Keratinocyte (primary cell): Measurements from ENCODE around the gene AP5B1. TPM values are rescaled to one million over a fixed set of nuclear protein-coding genes. Genes with fewer than 3 reads are reported as not detected.
"Not testable (repeated sequence)": the region's sequence is repeated elsewhere in the genome, so short reads cannot be mapped to it uniquely, and the experiment has no call there.

ENCODE experiments used
- DNase-seq: peaks from one replicate; pipeline ENCODE4 v3.0.0-alpha.2; 2011; ENCODE audit warnings: low read depth, missing footprints, low spot score
- FAIRE-seq: peaks from 2 replicates; lab custom pipeline; 2011; peaks lifted over from hg19 to GRCh38; lab: Jason Lieb, UNC
- H2AFZ ChIP-seq: 2 replicates; pipeline ENCODE4 v1.6.0; 2012; ENCODE audit warnings: low read length, control low read depth, inconsistent platforms; ENCODE audit not compliant: control insufficient read depth
- H3K27ac ChIP-seq: 2 replicates; pipeline ENCODE4 v1.5.1; 2011; ENCODE audit warnings: low read length; ENCODE audit not compliant: control insufficient read depth, insufficient read depth
- H3K27me3 ChIP-seq: 3 replicates; pipeline ENCODE4 v1.6.0; 2011; ENCODE audit warnings: low read length; ENCODE audit not compliant: control insufficient read depth, insufficient read depth; ENCODE audit errors: extremely low read depth
- H3K36me3 ChIP-seq, 2 experiments: 2 replicates in 1 of 2; 3 replicates in 1 of 2; pipeline ENCODE4 v1.5.1; 2011; ENCODE audit warnings: low read length in 2 of 2, mild to moderate bottlenecking in 1 of 2; ENCODE audit not compliant: control insufficient read depth in 2 of 2, insufficient read depth in 2 of 2; ENCODE audit errors: extremely low read depth in 1 of 2
- H3K4me1 ChIP-seq: 3 replicates; pipeline ENCODE4 v1.5.1; 2011; ENCODE audit warnings: low read length; ENCODE audit not compliant: control insufficient read depth, insufficient read depth; ENCODE audit errors: extremely low read depth
- H3K4me2 ChIP-seq: 3 replicates; pipeline ENCODE4 v1.6.0; 2011; ENCODE audit warnings: low read depth, low read length; ENCODE audit not compliant: control insufficient read depth, insufficient read depth; ENCODE audit errors: extremely low read depth
- H3K4me3 ChIP-seq, 3 experiments: fragments of 200-600 bp in 1 of 3; sonication (generic) in 1 of 3; 2 replicates in 2 of 3; 3 replicates in 1 of 3; pipeline ENCODE4 v1.5.1; 2011 to 2016; ENCODE audit warnings: low read length in 3 of 3, mild to moderate bottlenecking in 3 of 3, control low read depth in 2 of 3, inconsistent platforms in 1 of 3, low read depth in 1 of 3, mixed read lengths in 1 of 3, mixed run types in 1 of 3, moderate library complexity in 1 of 3; ENCODE audit not compliant: control insufficient read depth in 2 of 3, insufficient read depth in 2 of 3; ENCODE audit errors: extremely low read depth in 1 of 3
- H3K79me2 ChIP-seq: 2 replicates; pipeline ENCODE4 v1.6.0; 2012; ENCODE audit warnings: low read length; ENCODE audit not compliant: control insufficient read depth, insufficient read depth
- H3K9ac ChIP-seq: 3 replicates; pipeline ENCODE4 v1.6.0; 2011; ENCODE audit warnings: low read length; ENCODE audit not compliant: control insufficient read depth, insufficient read depth; ENCODE audit errors: extremely low read depth
- H3K9me1 ChIP-seq: 3 replicates; pipeline ENCODE4 v1.6.0; 2011; ENCODE audit warnings: low read length; ENCODE audit not compliant: control insufficient read depth, insufficient read depth; ENCODE audit errors: extremely low read depth
- H3K9me3 ChIP-seq: 2 replicates; pipeline ENCODE4 v1.5.1; 2012; ENCODE audit warnings: low read depth, low read length; ENCODE audit not compliant: control insufficient read depth
- H4K20me1 ChIP-seq: 3 replicates; pipeline ENCODE4 v1.6.0; 2011; ENCODE audit warnings: low read length; ENCODE audit not compliant: control insufficient read depth, insufficient read depth; ENCODE audit errors: extremely low read depth
- EZH2 ChIP-seq: IDR thresholded peaks from one replicate; pipeline ENCODE4 v1.6.1; 2012; ENCODE audit warnings: inconsistent platforms, mild to moderate bottlenecking, low read length, moderate library complexity
- dilution Hi-C: fragments of 300-500 bp; cut with MboI; formaldehyde crosslinking; loops from one replicate; pipeline ENCODE4 v1.7.0; 2020; ENCODE audit warnings: low sequenced_read_pairs; ENCODE audit not compliant: extremely low pct_ligation_motif_present
- polyA plus RNA-seq, 5 experiments: library from polyadenylated mRNA; depleted of rRNA in 3 of 5; stranded (reverse) in 3 of 5; stranded (forward) in 1 of 5; unstranded in 1 of 5; fragments of >200 nt; gene quantifications; 1 replicate in 1 of 5; 2 replicates in 3 of 5; 3 replicates in 1 of 5; pipeline versions ENCODE4 v1.2.1 to v1.2.3, GENCODE V29; 2011 to 2012; ENCODE audit warnings: missing spikeins in 2 of 5, low read depth in 1 of 5, low replicate concordance in 1 of 5
- TF ChIP-seq, protein P1 (sequence below), 3 experiments: IDR thresholded peaks in 1 of 3; conservative IDR thresholded peaks in 1 of 3; optimal IDR thresholded peaks in 1 of 3; 2 replicates in 2 of 3; 3 replicates in 1 of 3; pipeline versions ENCODE3 to v1.5.1; 2011; ENCODE audit warnings: low read length in 3 of 3, mild to moderate bottlenecking in 3 of 3, moderate library complexity in 2 of 3, control low read depth in 1 of 3, inconsistent platforms in 1 of 3; ENCODE audit not compliant: insufficient read depth in 2 of 3; ENCODE audit errors: extremely low read depth in 1 of 3

Gene AP5B1
- polyA plus RNA-seq, 1 donor (not counting 4 experiments of a cell fraction or from before 2014, with no cell fraction given): 3.1 TPM

DNA sequence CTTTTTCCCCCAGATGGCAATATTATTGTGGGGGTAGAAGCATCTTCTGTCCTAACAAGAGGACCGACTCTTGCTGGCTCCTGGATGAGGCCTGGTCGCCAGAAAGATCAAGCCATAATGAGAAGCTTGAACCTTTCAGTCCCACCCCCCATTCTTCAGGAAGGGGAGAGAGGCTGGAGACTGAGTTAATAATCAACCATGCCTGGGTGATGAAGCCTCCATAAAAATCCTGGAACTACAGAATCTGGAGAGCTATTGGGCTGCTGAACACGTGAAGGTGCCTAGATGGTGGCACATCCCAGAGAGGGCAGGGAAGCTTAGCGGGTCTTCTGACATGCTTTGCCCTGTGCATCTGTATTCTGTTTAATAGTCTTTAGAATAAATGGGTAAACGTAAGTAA lies 16.3 kb downstream of the AP5B1 start:
- Histone ChIP-seq H3K4me2 (no peak overlapping the region), H3K9ac (no peak overlapping the region), H3K9me1 (no peaks in the 10 kb centered on the region), H3K4me3 (no peak overlapping the region), H3K27ac (no peak overlapping the region), H4K20me1 (no peaks in the 10 kb centered on the region), H3K9me3 (no peaks in the 10 kb centered on the region), H3K27me3 (no peaks in the 10 kb centered on the region), H3K36me3 (no peaks in the 10 kb centered on the region), H3K4me1 (no peaks in the 10 kb centered on the region), H2AFZ (no peak overlapping the region), H3K79me2 (no peaks in the 10 kb centered on the region)
- dilution Hi-C loops: no loop called here
- TF ChIP-seq, protein P1, sequence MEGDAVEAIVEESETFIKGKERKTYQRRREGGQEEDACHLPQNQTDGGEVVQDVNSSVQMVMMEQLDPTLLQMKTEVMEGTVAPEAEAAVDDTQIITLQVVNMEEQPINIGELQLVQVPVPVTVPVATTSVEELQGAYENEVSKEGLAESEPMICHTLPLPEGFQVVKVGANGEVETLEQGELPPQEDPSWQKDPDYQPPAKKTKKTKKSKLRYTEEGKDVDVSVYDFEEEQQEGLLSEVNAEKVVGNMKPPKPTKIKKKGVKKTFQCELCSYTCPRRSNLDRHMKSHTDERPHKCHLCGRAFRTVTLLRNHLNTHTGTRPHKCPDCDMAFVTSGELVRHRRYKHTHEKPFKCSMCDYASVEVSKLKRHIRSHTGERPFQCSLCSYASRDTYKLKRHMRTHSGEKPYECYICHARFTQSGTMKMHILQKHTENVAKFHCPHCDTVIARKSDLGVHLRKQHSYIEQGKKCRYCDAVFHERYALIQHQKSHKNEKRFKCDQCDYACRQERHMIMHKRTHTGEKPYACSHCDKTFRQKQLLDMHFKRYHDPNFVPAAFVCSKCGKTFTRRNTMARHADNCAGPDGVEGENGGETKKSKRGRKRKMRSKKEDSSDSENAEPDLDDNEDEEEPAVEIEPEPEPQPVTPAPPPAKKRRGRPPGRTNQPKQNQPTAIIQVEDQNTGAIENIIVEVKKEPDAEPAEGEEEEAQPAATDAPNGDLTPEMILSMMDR (optimal IDR thresholded peaks at IDR 0.05 in 1 of 3, IDR thresholded peaks at IDR 0.05 in 1 of 3, conservative IDR thresholded peaks at IDR 0.05 in 1 of 3; ENCODE audit: extremely low read depth in 1 of 3, insufficient read depth in 2 of 3, low read length in 3 of 3): no peak
- no peak for TF ChIP-seq EZH2
- no peak for FAIRE-seq
- DNase-seq: no peak

DNA sequence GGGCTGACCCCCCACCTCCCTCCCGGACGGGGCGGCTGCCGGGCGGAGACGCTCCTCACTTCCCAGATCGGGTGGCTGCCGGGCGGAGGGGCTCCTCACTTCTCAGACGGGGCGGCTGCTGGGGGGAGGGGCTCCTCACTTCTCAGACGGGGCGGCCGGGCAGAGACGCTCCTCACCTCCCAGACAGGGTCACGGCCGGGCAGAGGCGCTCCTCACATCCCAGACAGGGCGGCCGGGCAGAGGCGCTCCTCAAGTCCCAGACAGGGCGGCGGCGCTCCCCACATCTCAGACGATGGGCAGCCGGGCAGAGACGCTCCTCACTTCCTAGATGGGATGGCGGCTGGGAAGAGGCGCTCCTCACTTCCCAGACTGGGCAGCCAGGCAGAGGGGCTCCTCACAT lies 18.0 kb downstream of the AP5B1 start:
- dilution Hi-C loops, H3K9me1 ChIP-seq, H2AFZ ChIP-seq, H3K27me3 ChIP-seq, H3K4me2 ChIP-seq, H4K20me1 ChIP-seq, H3K9me3 ChIP-seq, H3K27ac ChIP-seq, H3K4me1 ChIP-seq, FAIRE-seq, H3K4me3 ChIP-seq, H3K9ac ChIP-seq, H3K36me3 ChIP-seq, H3K79me2 ChIP-seq, DNase-seq: not testable (repeated sequence)

DNA sequence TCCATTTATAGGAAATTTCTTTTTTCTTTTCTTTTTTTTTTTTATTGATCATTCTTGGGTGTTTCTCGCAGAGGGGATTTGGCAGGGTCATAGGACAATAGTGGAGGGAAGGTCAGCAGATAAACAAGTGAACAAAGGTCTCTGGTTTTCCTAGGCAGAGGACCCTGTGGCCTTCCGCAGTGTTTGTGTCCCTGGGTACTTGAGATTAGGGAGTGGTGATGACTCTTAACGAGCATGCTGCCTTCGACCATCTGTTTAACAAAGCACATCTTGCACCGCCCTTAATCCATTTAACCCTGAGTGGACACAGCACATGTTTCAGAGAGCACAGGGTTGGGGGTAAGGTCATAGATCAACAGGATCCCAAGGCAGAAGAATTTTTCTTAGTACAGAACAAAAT lies 18.6 kb downstream of the AP5B1 start:
- H3K4me3 ChIP-seq, H3K9me3 ChIP-seq, H3K9ac ChIP-seq, H2AFZ ChIP-seq, H3K9me1 ChIP-seq, H4K20me1 ChIP-seq, H3K79me2 ChIP-seq, dilution Hi-C loops, FAIRE-seq, H3K36me3 ChIP-seq, H3K27me3 ChIP-seq, H3K4me1 ChIP-seq, H3K27ac ChIP-seq, DNase-seq, H3K4me2 ChIP-seq: not testable (repeated sequence)
